D721Med (cell line): Measurements from ENCODE around the gene AP1S2.
A peak's percentile ranks its signal among the peaks of the same experiment; 100 is the strongest.

ENCODE experiments used
- DNase-seq: peaks from one replicate; pipeline ENCODE4 v3.0.0; 2011; ENCODE audit warnings: low spot score; ENCODE audit not compliant: insufficient read length
- FAIRE-seq: peaks from 2 replicates; lab custom pipeline; 2011; peaks lifted over from hg19 to GRCh38; lab: Jason Lieb, UNC
- CTCF ChIP-seq: IDR thresholded peaks from 2 replicates; pipeline ENCODE4 v1.5.1; 2012; ENCODE audit warnings: mild to moderate bottlenecking, control low read depth; ENCODE audit not compliant: insufficient read depth; ENCODE audit errors: missing control alignments

The AP1S2 gene

GRCh38 chrX:15856222-15856587 lies 1.6 kb upstream of the AP1S2 start:
- TF ChIP-seq CTCF: no peak
- DNase-seq (no peak), FAIRE-seq (peak; percentile 51)

GRCh38 chrX:15855568-15856221 lies 1.1 kb upstream of the AP1S2 start:
- FAIRE-seq: no peak
- DNase-seq: no peak
- no peak for TF ChIP-seq CTCF

- no peak for FAIRE-seq
- TF ChIP-seq CTCF: no peak
- no peak for DNase-seq
Measured at GRCh38 chrX:15854080-15854655, 445 bp downstream of the AP1S2 start.

- no peak for DNase-seq
- no peak for FAIRE-seq
- TF ChIP-seq CTCF: no peak
Measured at GRCh38 chrX:15853586-15854079, 980 bp downstream of the AP1S2 start.

- no peak for FAIRE-seq
- no peak for DNase-seq
- TF ChIP-seq CTCF: peak; percentile 39
Measured at GRCh38 chrX:15849555-15849954, 5.1 kb downstream of the AP1S2 start.

GRCh38 chrX:15848576-15848975 lies 6.0 kb downstream of the AP1S2 start:
- DNase-seq (no peak), FAIRE-seq (no peak)
- TF ChIP-seq CTCF: no peak

- DNase-seq (no peak), FAIRE-seq (no peak)
- TF ChIP-seq CTCF: no peak
Measured at GRCh38 chrX:15843960-15844359, 10.7 kb downstream of the AP1S2 start.
